ENCODE measurements around the gene IMMP2L. TPM values are rescaled to one million over a fixed set of nuclear protein-coding genes. Genes with fewer than 3 reads are reported as not detected.

IMMP2L gene
- polyA plus RNA-seq, 1 of the 3 experiments (the other 2 are of a cell fraction), result 10.7 TPM

DNA sequence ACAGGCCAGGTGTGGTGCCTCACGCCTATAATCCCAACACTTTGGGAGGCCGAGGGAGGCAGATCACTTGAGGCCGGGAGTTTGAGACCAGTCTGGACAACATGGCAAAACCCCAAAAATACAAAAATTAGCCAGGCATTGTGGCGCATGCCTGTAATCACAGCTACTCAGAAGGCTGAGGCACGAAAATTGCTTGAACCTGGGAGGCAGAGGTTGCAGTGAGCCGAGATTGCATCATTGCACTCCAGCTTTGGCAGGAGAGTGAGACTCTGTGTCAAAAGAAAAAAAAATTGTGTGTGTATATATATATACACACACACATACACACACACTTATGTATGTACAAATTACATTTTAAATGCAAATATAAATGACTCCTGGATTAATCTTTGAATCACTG, 548.2 kb downstream of the IMMP2L start:
- no peaks in the 10 kb centered on the region for H3K27me3 ChIP-seq (ENCODE audit: insufficient read depth)
- TF ChIP-seq RXRA (IDR thresholded peaks at IDR 0.05; ENCODE audit: borderline replicate concordance, low read depth) (no peak), TAF1 (IDR thresholded peaks at IDR 0.05; ENCODE audit: borderline replicate concordance, low read depth, low read length) (no peak), SIN3A (IDR thresholded peaks at IDR 0.05; ENCODE audit: borderline replicate concordance, low read depth, low read length) (no peak), RCOR1 (IDR thresholded peaks at IDR 0.05; ENCODE audit: low read length) (no peak), FOSL2 (IDR thresholded peaks at IDR 0.05; ENCODE audit: borderline replicate concordance, low read depth) (no peak), NFIC (IDR thresholded peaks at IDR 0.05; ENCODE audit: borderline replicate concordance) (no peak), JUND (IDR thresholded peaks at IDR 0.05) (no peak), TCF12 (IDR thresholded peaks at IDR 0.05) (no peak), POLR2AphosphoS5 (IDR thresholded peaks at IDR 0.05; ENCODE audit: low read depth, low read length) (no peak), EZH2phosphoT487 (IDR thresholded peaks at IDR 0.05; ENCODE audit: borderline replicate concordance, low read depth) (no peak)
- TF ChIP-seq, protein P1, sequence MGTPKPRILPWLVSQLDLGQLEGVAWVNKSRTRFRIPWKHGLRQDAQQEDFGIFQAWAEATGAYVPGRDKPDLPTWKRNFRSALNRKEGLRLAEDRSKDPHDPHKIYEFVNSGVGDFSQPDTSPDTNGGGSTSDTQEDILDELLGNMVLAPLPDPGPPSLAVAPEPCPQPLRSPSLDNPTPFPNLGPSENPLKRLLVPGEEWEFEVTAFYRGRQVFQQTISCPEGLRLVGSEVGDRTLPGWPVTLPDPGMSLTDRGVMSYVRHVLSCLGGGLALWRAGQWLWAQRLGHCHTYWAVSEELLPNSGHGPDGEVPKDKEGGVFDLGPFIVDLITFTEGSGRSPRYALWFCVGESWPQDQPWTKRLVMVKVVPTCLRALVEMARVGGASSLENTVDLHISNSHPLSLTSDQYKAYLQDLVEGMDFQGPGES (IDR thresholded peaks at IDR 0.05; ENCODE audit: low read depth, low read length), result no peak
- TF ChIP-seq, protein P2, sequence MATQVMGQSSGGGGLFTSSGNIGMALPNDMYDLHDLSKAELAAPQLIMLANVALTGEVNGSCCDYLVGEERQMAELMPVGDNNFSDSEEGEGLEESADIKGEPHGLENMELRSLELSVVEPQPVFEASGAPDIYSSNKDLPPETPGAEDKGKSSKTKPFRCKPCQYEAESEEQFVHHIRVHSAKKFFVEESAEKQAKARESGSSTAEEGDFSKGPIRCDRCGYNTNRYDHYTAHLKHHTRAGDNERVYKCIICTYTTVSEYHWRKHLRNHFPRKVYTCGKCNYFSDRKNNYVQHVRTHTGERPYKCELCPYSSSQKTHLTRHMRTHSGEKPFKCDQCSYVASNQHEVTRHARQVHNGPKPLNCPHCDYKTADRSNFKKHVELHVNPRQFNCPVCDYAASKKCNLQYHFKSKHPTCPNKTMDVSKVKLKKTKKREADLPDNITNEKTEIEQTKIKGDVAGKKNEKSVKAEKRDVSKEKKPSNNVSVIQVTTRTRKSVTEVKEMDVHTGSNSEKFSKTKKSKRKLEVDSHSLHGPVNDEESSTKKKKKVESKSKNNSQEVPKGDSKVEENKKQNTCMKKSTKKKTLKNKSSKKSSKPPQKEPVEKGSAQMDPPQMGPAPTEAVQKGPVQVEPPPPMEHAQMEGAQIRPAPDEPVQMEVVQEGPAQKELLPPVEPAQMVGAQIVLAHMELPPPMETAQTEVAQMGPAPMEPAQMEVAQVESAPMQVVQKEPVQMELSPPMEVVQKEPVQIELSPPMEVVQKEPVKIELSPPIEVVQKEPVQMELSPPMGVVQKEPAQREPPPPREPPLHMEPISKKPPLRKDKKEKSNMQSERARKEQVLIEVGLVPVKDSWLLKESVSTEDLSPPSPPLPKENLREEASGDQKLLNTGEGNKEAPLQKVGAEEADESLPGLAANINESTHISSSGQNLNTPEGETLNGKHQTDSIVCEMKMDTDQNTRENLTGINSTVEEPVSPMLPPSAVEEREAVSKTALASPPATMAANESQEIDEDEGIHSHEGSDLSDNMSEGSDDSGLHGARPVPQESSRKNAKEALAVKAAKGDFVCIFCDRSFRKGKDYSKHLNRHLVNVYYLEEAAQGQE (IDR thresholded peaks at IDR 0.05; ENCODE audit: low read depth, low read length), result no peak
- TF ChIP-seq, protein P3, sequence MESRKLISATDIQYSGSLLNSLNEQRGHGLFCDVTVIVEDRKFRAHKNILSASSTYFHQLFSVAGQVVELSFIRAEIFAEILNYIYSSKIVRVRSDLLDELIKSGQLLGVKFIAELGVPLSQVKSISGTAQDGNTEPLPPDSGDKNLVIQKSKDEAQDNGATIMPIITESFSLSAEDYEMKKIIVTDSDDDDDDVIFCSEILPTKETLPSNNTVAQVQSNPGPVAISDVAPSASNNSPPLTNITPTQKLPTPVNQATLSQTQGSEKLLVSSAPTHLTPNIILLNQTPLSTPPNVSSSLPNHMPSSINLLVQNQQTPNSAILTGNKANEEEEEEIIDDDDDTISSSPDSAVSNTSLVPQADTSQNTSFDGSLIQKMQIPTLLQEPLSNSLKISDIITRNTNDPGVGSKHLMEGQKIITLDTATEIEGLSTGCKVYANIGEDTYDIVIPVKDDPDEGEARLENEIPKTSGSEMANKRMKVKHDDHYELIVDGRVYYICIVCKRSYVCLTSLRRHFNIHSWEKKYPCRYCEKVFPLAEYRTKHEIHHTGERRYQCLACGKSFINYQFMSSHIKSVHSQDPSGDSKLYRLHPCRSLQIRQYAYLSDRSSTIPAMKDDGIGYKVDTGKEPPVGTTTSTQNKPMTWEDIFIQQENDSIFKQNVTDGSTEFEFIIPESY (IDR thresholded peaks at IDR 0.05; ENCODE audit: borderline replicate concordance, low read depth), result no peak
- ChIA-PET CTCF (no interaction called here), POLR2A (no interaction called here)
- H3K9me2 ChIP-seq, result no peaks in the 10 kb centered on the region
- no peaks in the 10 kb centered on the region for H3K36me3 ChIP-seq (replicated peaks in 1 of 2; ENCODE audit: control insufficient read depth in 1 of 2, insufficient read depth in 2 of 2, low read length in 1 of 2)
- no peak overlapping the region for H2AFZ ChIP-seq (ENCODE audit: low read depth)
- no peaks in the 10 kb centered on the region for H3K9me3 ChIP-seq
- no peaks in the 10 kb centered on the region for H3K79me2 ChIP-seq (ENCODE audit: insufficient read depth)
- H3F3A ChIP-seq (replicated peaks; ENCODE audit: insufficient read depth), result no peaks in the 10 kb centered on the region
- DNase-seq, result no peak
- H4K20me1 ChIP-seq (ENCODE audit: insufficient read depth), result no peaks in the 10 kb centered on the region
- no peak overlapping the region for H3K4me2 ChIP-seq
- no peaks in the 10 kb centered on the region for H3K4me1 ChIP-seq (ENCODE audit: control insufficient read depth in 1 of 2, insufficient read depth in 2 of 2, low read depth in 1 of 2, low read length in 1 of 2)
- 84% methylated on average over 6 of the region's 6 CpGs for WGBS (ENCODE audit: low lambda C conversion rate)
- H3K27ac ChIP-seq (ENCODE audit: low read depth in 2 of 2, low read length in 1 of 2), result no peak overlapping the region
- H3K9ac ChIP-seq, result no peak overlapping the region
- no peak overlapping the region for H3K4me3 ChIP-seq (ENCODE audit: low read depth in 2 of 2, low read length in 1 of 2)

Measured in SK-N-SH (cell line).